ENCODE measurements around the gene AGAP5.
"Not testable (repeated sequence)": the region's sequence is repeated elsewhere in the genome, so short reads cannot be mapped to it uniquely, and the experiment has no call there.

DNA sequence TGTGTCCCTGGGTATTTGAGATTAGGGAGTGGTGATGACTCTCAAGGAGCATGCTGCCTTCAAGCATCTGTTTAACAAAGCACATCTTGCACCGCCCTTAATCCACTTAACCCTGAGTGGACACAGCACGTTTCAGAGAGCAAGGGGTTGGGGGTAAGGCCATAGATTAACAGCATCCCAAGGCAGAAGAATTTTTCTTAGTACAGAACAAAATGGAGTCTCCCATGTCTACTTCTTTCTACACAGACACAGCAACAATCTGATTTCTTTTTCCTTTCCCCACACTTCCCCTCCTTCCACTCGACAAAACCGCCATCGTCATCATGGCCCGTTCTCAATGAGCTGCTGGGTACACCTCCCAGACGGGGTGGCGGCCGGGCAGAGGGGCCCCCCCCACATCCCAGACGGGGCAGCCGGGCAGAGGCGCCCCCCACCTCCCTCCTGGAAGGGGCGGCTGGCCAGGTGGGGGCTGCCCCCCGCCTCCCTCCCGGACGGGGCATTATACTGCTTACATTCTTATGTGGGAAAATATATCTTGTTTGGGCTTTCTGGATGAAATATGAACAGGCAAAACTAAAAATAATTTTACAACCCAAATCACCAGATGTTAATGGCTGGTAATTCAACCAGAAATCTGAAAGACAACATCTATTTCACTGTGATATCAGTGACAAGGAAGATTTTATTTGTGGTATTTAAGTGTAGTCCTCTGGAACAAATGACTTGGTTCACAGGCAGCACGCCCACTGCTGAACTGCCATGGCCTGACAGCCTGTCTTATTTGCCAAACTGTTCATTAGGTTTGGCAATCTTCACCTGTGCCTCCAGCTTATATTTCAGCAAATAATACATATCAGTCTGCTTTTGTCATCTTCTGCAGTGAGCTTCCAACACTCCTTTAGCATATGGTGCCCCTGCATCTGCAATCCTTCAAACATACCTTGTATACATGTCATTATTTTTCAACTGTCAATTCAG, 17.6 kb upstream of the AGAP5 start:
- TF ChIP-seq, protein P1, sequence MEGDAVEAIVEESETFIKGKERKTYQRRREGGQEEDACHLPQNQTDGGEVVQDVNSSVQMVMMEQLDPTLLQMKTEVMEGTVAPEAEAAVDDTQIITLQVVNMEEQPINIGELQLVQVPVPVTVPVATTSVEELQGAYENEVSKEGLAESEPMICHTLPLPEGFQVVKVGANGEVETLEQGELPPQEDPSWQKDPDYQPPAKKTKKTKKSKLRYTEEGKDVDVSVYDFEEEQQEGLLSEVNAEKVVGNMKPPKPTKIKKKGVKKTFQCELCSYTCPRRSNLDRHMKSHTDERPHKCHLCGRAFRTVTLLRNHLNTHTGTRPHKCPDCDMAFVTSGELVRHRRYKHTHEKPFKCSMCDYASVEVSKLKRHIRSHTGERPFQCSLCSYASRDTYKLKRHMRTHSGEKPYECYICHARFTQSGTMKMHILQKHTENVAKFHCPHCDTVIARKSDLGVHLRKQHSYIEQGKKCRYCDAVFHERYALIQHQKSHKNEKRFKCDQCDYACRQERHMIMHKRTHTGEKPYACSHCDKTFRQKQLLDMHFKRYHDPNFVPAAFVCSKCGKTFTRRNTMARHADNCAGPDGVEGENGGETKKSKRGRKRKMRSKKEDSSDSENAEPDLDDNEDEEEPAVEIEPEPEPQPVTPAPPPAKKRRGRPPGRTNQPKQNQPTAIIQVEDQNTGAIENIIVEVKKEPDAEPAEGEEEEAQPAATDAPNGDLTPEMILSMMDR (IDR thresholded peaks at IDR 0.05), result not testable (repeated sequence)
- not testable (repeated sequence) for TF ChIP-seq EZH2 (IDR thresholded peaks at IDR 0.05; ENCODE audit: borderline replicate concordance, insufficient read depth, low read depth, low read length, poor library complexity, severe bottlenecking)

Data from B cell (primary cell).